SK-N-MC (cell line): ENCODE data around the gene PTPRN2.

Experiments used
- EZH2 ChIP-seq: fragments of 200-600 bp; sonication (generic); IDR thresholded peaks from one replicate; pipeline ENCODE4 v1.6.1; 2017; ENCODE audit warnings: antibody characterized with exemption
- FOXP2 ChIP-seq: optimal IDR thresholded peaks from 2 replicates; pipeline ENCODE3; 2011; ENCODE audit warnings: mild to moderate bottlenecking, moderate library complexity; ENCODE audit not compliant: insufficient read depth; ENCODE audit errors: extremely low read length, control extremely low read depth
- POLR2AphosphoS5 ChIP-seq: IDR thresholded peaks from 2 replicates; pipeline ENCODE4 v1.6.1; 2012; ENCODE audit warnings: mild to moderate bottlenecking, low read depth, low read length, borderline replicate concordance

GRCh38 chr7:157569967-157570366 lies 1017.7 kb downstream of the PTPRN2 start:
- TF ChIP-seq EZH2 (no peak), POLR2AphosphoS5 (no peak), FOXP2 (no peak)
